SK-N-SH (cell line): ENCODE measurements around the gene VDAC2. TPM values are rescaled to one million over a fixed set of nuclear protein-coding genes. Genes with fewer than 3 reads are reported as not detected.

Source experiments
- CTCF ChIA-PET: fragments of 300-600, 350-600 bp; formaldehyde crosslinking; extraction: SDS; loops from one replicate; lab custom pipeline; 2021; lab: Yijun Ruan, JAX
- POLR2A ChIA-PET: fragments of 350-600 bp; sonication (Branson Sonifier 250); formaldehyde crosslinking; extraction: SDS; loops from one replicate; lab custom pipeline; 2020; ENCODE audit warnings: antibody characterized with exemption, inconsistent platforms; lab: Yijun Ruan, JAX
- DNase-seq: peaks from one replicate; pipeline ENCODE4 v3.0.0; 2012
- H2AFZ ChIP-seq: fragments of 200-600 bp; sonication (generic); 2 replicates; pipeline ENCODE4 v1.8.1; 2016; ENCODE audit warnings: antibody characterized with exemption, mild to moderate bottlenecking, low read depth
- H3F3A ChIP-seq: fragments of 200-600 bp; sonication (generic); replicated peaks from 2 replicates; pipeline ENCODE3; 2016; ENCODE audit warnings: antibody characterized with exemption, mild to moderate bottlenecking; ENCODE audit not compliant: insufficient read depth
- H3K27ac ChIP-seq, 2 experiments: fragments of 200-500 bp in 1 of 2; fragments of 200-600 bp in 1 of 2; sonication (Bioruptor generic) in 1 of 2; sonication (generic), shearing (Covaris generic) in 1 of 2; 2 replicates each; pipeline versions ENCODE4 v1.5.1 to v1.6.1; 2014 to 2016; ENCODE audit warnings: low read depth in 2 of 2, inconsistent platforms in 1 of 2, low read length in 1 of 2, mild to moderate bottlenecking in 1 of 2, mixed read lengths in 1 of 2
- H3K27me3 ChIP-seq: fragments of 200-600 bp; sonication (generic), shearing (Covaris generic); 2 replicates; pipeline ENCODE4 v1.6.1; 2016; ENCODE audit warnings: mixed run types; ENCODE audit not compliant: insufficient read depth
- H3K36me3 ChIP-seq, 2 experiments: fragments of 200-500 bp in 1 of 2; fragments of 200-600 bp in 1 of 2; sonication (Bioruptor generic) in 1 of 2; sonication (generic) in 1 of 2; replicated peaks in 1 of 2; 2 replicates each; pipeline versions ENCODE3 to v1.5.1; 2014 to 2016; ENCODE audit warnings: low read length in 1 of 2, mild to moderate bottlenecking in 1 of 2; ENCODE audit not compliant: insufficient read depth in 2 of 2, control insufficient read depth in 1 of 2
- H3K4me1 ChIP-seq, 2 experiments: fragments of 200-500 bp in 1 of 2; fragments of 200-600 bp in 1 of 2; sonication (Bioruptor generic) in 1 of 2; sonication (generic), shearing (Covaris generic) in 1 of 2; 2 replicates each; pipeline versions ENCODE4 v1.5.1 to v1.6.1; 2014 to 2016; ENCODE audit warnings: low read depth in 1 of 2, low read length in 1 of 2, mixed run types in 1 of 2; ENCODE audit not compliant: insufficient read depth in 2 of 2, control insufficient read depth in 1 of 2
- H3K4me2 ChIP-seq: fragments of 200-600 bp; sonication (generic), shearing (Covaris generic); 2 replicates; pipeline ENCODE4 v1.6.1; 2017; ENCODE audit warnings: mixed run types
- H3K4me3 ChIP-seq, 2 experiments: fragments of 200-500 bp in 1 of 2; fragments of 200-600 bp in 1 of 2; sonication (Bioruptor generic) in 1 of 2; sonication (generic), shearing (Covaris generic) in 1 of 2; 2 replicates each; pipeline versions ENCODE4 v1.5.1 to v1.8.1; 2014 to 2016; ENCODE audit warnings: low read depth in 2 of 2, inconsistent platforms in 1 of 2, low read length in 1 of 2, mild to moderate bottlenecking in 1 of 2, mixed read lengths in 1 of 2, moderate library complexity in 1 of 2
- H3K79me2 ChIP-seq: fragments of 200-600 bp; sonication (generic); 2 replicates; pipeline ENCODE4 v1.8.1; 2017; ENCODE audit warnings: mild to moderate bottlenecking; ENCODE audit not compliant: insufficient read depth
- H3K9ac ChIP-seq: fragments of 200-600 bp; sonication (generic); 2 replicates; pipeline ENCODE4 v1.6.1; 2017; ENCODE audit warnings: mixed run types
- H3K9me2 ChIP-seq: fragments of 200-600 bp; sonication (generic); 2 replicates; pipeline ENCODE4 v1.6.1; 2017; ENCODE audit warnings: mixed run types
- H3K9me3 ChIP-seq: fragments of 200-600 bp; sonication (generic); 2 replicates; pipeline ENCODE4 v1.6.1; 2017; ENCODE audit warnings: mixed run types, mild to moderate bottlenecking, moderate library complexity
- H4K20me1 ChIP-seq: fragments of 200-600 bp; sonication (generic); 2 replicates; pipeline ENCODE4 v1.6.1; 2017; ENCODE audit warnings: mild to moderate bottlenecking, mixed run types; ENCODE audit not compliant: insufficient read depth
- ELF1 ChIP-seq: IDR thresholded peaks from 2 replicates; pipeline ENCODE4 v1.4.0; 2012
- EZH2phosphoT487 ChIP-seq: fragments of 200-600 bp; sonication (generic); IDR thresholded peaks from 2 replicates; pipeline ENCODE4 v1.6.1; 2017; ENCODE audit warnings: low read depth, mixed run types, mild to moderate bottlenecking, antibody characterized with exemption, moderate library complexity, borderline replicate concordance
- FOSL2 ChIP-seq: IDR thresholded peaks from 2 replicates; pipeline ENCODE4 v1.4.0; 2012; ENCODE audit warnings: low read depth, mild to moderate bottlenecking, moderate library complexity, borderline replicate concordance
- GATA2 ChIP-seq: sonication (generic); formaldehyde crosslinking; IDR thresholded peaks from 2 replicates; pipeline ENCODE4 v1.5.0; 2020; ENCODE audit warnings: mild to moderate bottlenecking, missing genetic modification reagents
- JUND ChIP-seq: IDR thresholded peaks from 2 replicates; pipeline ENCODE4 v1.4.0; 2012
- MAX ChIP-seq: IDR thresholded peaks from 2 replicates; pipeline ENCODE4 v1.4.0; 2012; ENCODE audit warnings: low read depth
- MEF2A ChIP-seq: IDR thresholded peaks from 2 replicates; pipeline ENCODE4 v1.4.0; 2012; ENCODE audit warnings: low read depth, borderline replicate concordance
- PBX3 ChIP-seq: IDR thresholded peaks from 2 replicates; pipeline ENCODE4; 2012
- POLR2AphosphoS5 ChIP-seq: IDR thresholded peaks from 2 replicates; pipeline ENCODE4 v1.6.1; 2012; ENCODE audit warnings: low read depth, low read length
- RCOR1 ChIP-seq: fragments of 150-350 bp; IDR thresholded peaks from 2 replicates; pipeline ENCODE4 v1.6.1; 2017; ENCODE audit warnings: antibody characterized with exemption, low read length
- RFX5 ChIP-seq: IDR thresholded peaks from 2 replicates; pipeline ENCODE4 v1.6.1; 2012; ENCODE audit warnings: mild to moderate bottlenecking, improper control_type of control experiment, low read length
- SIN3A ChIP-seq: IDR thresholded peaks from 2 replicates; pipeline ENCODE4 v1.6.1; 2012; ENCODE audit warnings: low read depth, mild to moderate bottlenecking, low read length, moderate library complexity, borderline replicate concordance
- SMC3 ChIP-seq: IDR thresholded peaks from 2 replicates; pipeline ENCODE4 v1.6.1; 2012; ENCODE audit warnings: low read depth, low read length, improper control_type of control experiment
- TAF1 ChIP-seq: IDR thresholded peaks from 2 replicates; pipeline ENCODE4 v1.6.1; 2012; ENCODE audit warnings: low read depth, mild to moderate bottlenecking, low read length, moderate library complexity, borderline replicate concordance
- TEAD4 ChIP-seq: IDR thresholded peaks from 2 replicates; pipeline ENCODE4 v1.4.0; 2012; ENCODE audit warnings: mild to moderate bottlenecking, borderline replicate concordance; ENCODE audit not compliant: insufficient read depth
- USF1 ChIP-seq: IDR thresholded peaks from 2 replicates; pipeline ENCODE4 v1.4.0; 2012; ENCODE audit warnings: low read depth, borderline replicate concordance
- USF2 ChIP-seq: fragments of 150-350 bp; IDR thresholded peaks from 2 replicates; pipeline ENCODE4 v1.6.1; 2017; ENCODE audit warnings: antibody characterized with exemption, low read length, low read depth, borderline replicate concordance
- WGBS: methylation state at CpG from one replicate; pipeline ENCODE4 v1.1.6; 2017; ENCODE audit warnings: low lambda C conversion rate; 5-methylcytosine and 5-hydroxymethylcytosine counted together
- polyA plus RNA-seq, 3 experiments: library from polyadenylated mRNA; depleted of rRNA; stranded (reverse); fragments of >200 nt; gene quantifications; 2 replicates each; pipeline ENCODE4 v1.2.3, GENCODE V29; 2012

VDAC2 gene
- polyA plus RNA-seq, 1 of the 3 experiments (the other 2 are of a cell fraction), result 98.3 TPM

- H3K36me3 ChIP-seq, result no peaks in the 10 kb centered on the region
- no peaks in the 10 kb centered on the region for H4K20me1 ChIP-seq
- no peaks in the 10 kb centered on the region for H3K9me3 ChIP-seq
- ChIA-PET POLR2A (no interaction called here), CTCF (no interaction called here)
- TF ChIP-seq JUND (no peak), GATA2 (CRISPR knock-in tag) (no peak), MEF2A (no peak), PBX3 (no peak), POLR2AphosphoS5 (no peak), SMC3 (no peak), MAX (no peak)
- DNase-seq, result no peak
- H3K27me3 ChIP-seq, result no peaks in the 10 kb centered on the region
- peaks cover 0 to 14% of the 10 kb centered on the region in 2 experiments; a peak in 2 of 4 replicates for H3K4me1 ChIP-seq
- H3K4me2 ChIP-seq, result no peak overlapping the region
- H3K27ac ChIP-seq, result no peak overlapping the region
- H2AFZ ChIP-seq, result no peak overlapping the region
- 60% methylated on average over 6 of the region's 6 CpGs for WGBS
- no peaks in the 10 kb centered on the region for H3K9me2 ChIP-seq
- no peak overlapping the region for H3K9ac ChIP-seq
- no peaks in the 10 kb centered on the region for H3F3A ChIP-seq
- H3K4me3 ChIP-seq, result no peak overlapping the region
- no peaks in the 10 kb centered on the region for H3K79me2 ChIP-seq
Measured at GRCh38 chr10:75265856-75266255, 55.3 kb downstream of the VDAC2 start.

- no peak overlapping the region for H3K4me3 ChIP-seq
- no peaks in the 10 kb centered on the region for H3F3A ChIP-seq
- H3K9me3 ChIP-seq, result no peaks in the 10 kb centered on the region
- no peak overlapping the region for H3K27ac ChIP-seq
- no peaks in the 10 kb centered on the region for H3K27me3 ChIP-seq
- ChIA-PET CTCF (no interaction called here), POLR2A (no interaction called here)
- H3K36me3 ChIP-seq, result no peaks in the 10 kb centered on the region
- no peaks in the 10 kb centered on the region for H4K20me1 ChIP-seq
- WGBS, result 79% methylated on average over 5 of the region's 5 CpGs
- no peak overlapping the region for H3K4me2 ChIP-seq
- no peak overlapping the region for H3K9ac ChIP-seq
- no peaks in the 10 kb centered on the region for H3K79me2 ChIP-seq
- TF ChIP-seq RFX5 (no peak), RCOR1 (no peak), EZH2phosphoT487 (no peak), USF2 (no peak), USF1 (no peak), TEAD4 (no peak), MEF2A (no peak), SIN3A (no peak), POLR2AphosphoS5 (no peak), GATA2 (CRISPR knock-in tag) (no peak), FOSL2 (no peak), ELF1 (no peak), PBX3 (no peak), TAF1 (no peak)
- no peak overlapping the region for H2AFZ ChIP-seq
- peaks cover 0 to 7% of the 10 kb centered on the region in 2 experiments; a peak in 2 of 4 replicates for H3K4me1 ChIP-seq
- H3K9me2 ChIP-seq, result no peaks in the 10 kb centered on the region
- DNase-seq, result no peak
Measured at GRCh38 chr10:75266945-75267344, 56.3 kb downstream of the VDAC2 start.
